Naive thymus-derived CD4-positive, alpha-beta T cell (primary cell): ENCODE results near the gene B3GALT4. TPM values are rescaled to one million over a fixed set of nuclear protein-coding genes. Genes with fewer than 3 reads are reported as not detected.
"Not testable (repeated sequence)": the region's sequence is repeated elsewhere in the genome, so short reads cannot be mapped to it uniquely, and the experiment has no call there.

ENCODE experiments used
- ATAC-seq: fragments of 150-1000 bp; cut with Tn5 transposase; 2 replicates; pipeline ENCODE4 v1.10.0; 2021; ENCODE audit warnings: mild to moderate bottlenecking, moderate library complexity
- CTCF ChIA-PET: fragments of 350-600 bp; sonication (Branson Sonifier 250); formaldehyde crosslinking; loops from one replicate; lab custom pipeline; 2021; ENCODE audit warnings: antibody characterized with exemption; lab: Charles Lee
- POLR2A ChIA-PET: fragments of 350-600 bp; sonication (Branson Sonifier 250); formaldehyde crosslinking; loops from one replicate; lab custom pipeline; 2021; ENCODE audit warnings: antibody characterized with exemption, inconsistent platforms; lab: Charles Lee
- DNase-seq, 9 donors: peaks; one replicate each; pipeline versions ENCODE4 v3.0.0 to v3.0.0-alpha.2; 2020 to 2022; ENCODE audit warnings: mixed read lengths in 1 of 9
- H3K27ac ChIP-seq: one replicate; pipeline ENCODE4 v1.7.0; 2013; ENCODE audit warnings: mild to moderate bottlenecking, low read depth, low read length, moderate library complexity
- H3K27me3 ChIP-seq, 2 donors: one replicate each; pipeline ENCODE4 v1.7.0; 2013; ENCODE audit warnings: low read length in 2 of 2, mild to moderate bottlenecking in 2 of 2, moderate library complexity in 2 of 2; ENCODE audit not compliant: control insufficient read depth in 2 of 2, insufficient read depth in 2 of 2
- H3K36me3 ChIP-seq, 3 experiments: 1 replicate in 2 of 3; 2 replicates in 1 of 3; pipeline ENCODE4 v1.7.0; 2013; ENCODE audit warnings: low read length in 3 of 3, mild to moderate bottlenecking in 3 of 3, moderate library complexity in 1 of 3; ENCODE audit not compliant: insufficient read depth in 3 of 3, control insufficient read depth in 2 of 3
- H3K4me1 ChIP-seq, 2 donors: one replicate each; pipeline ENCODE4 v1.7.0; 2013; ENCODE audit warnings: low read length in 2 of 2, mild to moderate bottlenecking in 2 of 2, moderate library complexity in 1 of 2; ENCODE audit not compliant: control insufficient read depth in 2 of 2, insufficient read depth in 2 of 2
- H3K4me3 ChIP-seq: 2 replicates; pipeline ENCODE4 v1.7.0; 2013; ENCODE audit warnings: mild to moderate bottlenecking, low read length
- H3K9me3 ChIP-seq, 3 experiments: 1 replicate in 2 of 3; 2 replicates in 1 of 3; pipeline ENCODE4 v1.7.0; 2013; ENCODE audit warnings: low read length in 3 of 3; ENCODE audit not compliant: control insufficient read depth in 2 of 3
- H3K27ac Mint-ChIP-seq, 9 donors: one replicate each; pipeline ENCODE4 v1.8.0; 2020 to 2022; ENCODE audit warnings: mixed read lengths in 9 of 9, mild to moderate bottlenecking in 8 of 9, moderate library complexity in 5 of 9, inconsistent platforms in 2 of 9
- H3K27me3 Mint-ChIP-seq, 5 donors: one replicate each; pipeline ENCODE4 v1.8.0; 2021 to 2022; ENCODE audit warnings: mixed read lengths in 5 of 5, mild to moderate bottlenecking in 1 of 5
- H3K36me3 Mint-ChIP-seq, 5 donors: one replicate each; pipeline ENCODE4 v1.8.0; 2020 to 2022; ENCODE audit warnings: mixed read lengths in 5 of 5, mild to moderate bottlenecking in 3 of 5, inconsistent platforms in 1 of 5
- H3K4me1 Mint-ChIP-seq, 7 donors: one replicate each; pipeline ENCODE4 v1.8.0; 2020 to 2022; ENCODE audit warnings: mixed read lengths in 7 of 7, mild to moderate bottlenecking in 3 of 7, inconsistent platforms in 1 of 7
- H3K4me3 Mint-ChIP-seq, 10 donors: one replicate each; pipeline ENCODE4 v1.8.0; 2020 to 2022; ENCODE audit warnings: mild to moderate bottlenecking in 10 of 10, mixed read lengths in 10 of 10, moderate library complexity in 6 of 10, inconsistent platforms in 2 of 10
- H3K9me3 Mint-ChIP-seq, 11 donors: one replicate each; pipeline ENCODE4 v1.8.0; 2020 to 2022; ENCODE audit warnings: mixed read lengths in 11 of 11, mild to moderate bottlenecking in 4 of 11, inconsistent platforms in 1 of 11, moderate library complexity in 1 of 11
- intact Hi-C, 2 donors: fragments of 100-400 bp; cut with micrococcal nuclease; formaldehyde crosslinking; loops; one replicate each; pipeline ENCODE4 v1.15.1; 2023
- polyA plus RNA-seq, 2 donors: library from polyadenylated mRNA; unstranded; fragments of 300-500 nt; fragmentation: Illumina TruSeq; gene quantifications; one replicate each; pipeline ENCODE4 v1.2.3, GENCODE V29; 2021
- total RNA-seq, 6 experiments: library from RNA in 5 of 6; stranded (reverse) in 5 of 6; gene quantifications; 1 replicate in 5 of 6; 2 replicates in 1 of 6; pipeline ENCODE4 v1.2.3 and lab custom pipeline; 2021 to 2026

The B3GALT4 gene
- total and polyA plus RNA-seq, 7 experiments from 2014 or later = 12.9 to 48.0 (median 18.9) TPM

DNA sequence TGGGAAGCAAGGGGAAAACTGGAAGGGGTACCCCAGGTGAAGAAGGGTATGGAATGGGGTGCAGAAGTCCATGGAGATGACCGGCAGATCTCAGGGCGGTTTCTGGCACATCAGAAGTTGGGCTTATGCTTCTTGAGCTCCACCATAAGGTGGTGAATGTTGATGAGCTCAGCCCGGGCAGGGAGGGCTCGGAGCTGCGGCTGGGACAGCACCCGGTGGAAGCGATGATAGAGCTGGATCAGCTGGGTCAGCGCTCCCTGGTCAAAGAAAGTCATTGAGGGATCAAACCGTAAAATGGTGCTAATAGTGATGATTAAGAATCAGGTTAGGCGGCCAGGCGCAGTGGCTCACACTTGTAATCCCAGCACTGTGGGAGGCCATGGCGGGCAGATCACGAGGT is 26.2 kb upstream of the B3GALT4 start:
- Mint-ChIP-seq H3K27me3 (peaks cover 0 to 4% (median 0%) of the 10 kb centered on the region in 5 donors), H3K27ac (peak overlapping the region; percentile 26 to 97 (median 93)), H3K36me3 (peaks cover 4 to 17% (median 10%) of the 10 kb centered on the region in 5 donors), H3K4me1 (peaks cover 26 to 43% (median 35%) of the 10 kb centered on the region in 7 donors), H3K9me3 (no peaks in the 10 kb centered on the region), H3K4me3 (peak overlapping the region in 9 of 10 donors; percentile 61 to 94 (median 90))
- no peak for ATAC-seq
- intact Hi-C loops = no loop called here
- H3K27ac ChIP-seq = peak overlapping the region; percentile 96
- no peaks in the 10 kb centered on the region for H3K9me3 ChIP-seq
- H3K4me3 ChIP-seq = no peak overlapping the region
- POLR2A ChIA-PET = interaction anchor here (0.6 to 6.5 kb wide), 9 partner anchors 16 to 278 kb away, joined by 3 to 101 read pairs (median 28); partner anchors contain the start of genes B3GALT4, RING1, RPS18 and VPS52
- peaks cover 0 to 5% (median 0%) of the 10 kb centered on the region in 3 experiments for H3K36me3 ChIP-seq
- H3K27me3 ChIP-seq = no peaks in the 10 kb centered on the region
- CTCF ChIA-PET = interaction anchor here (2.3 to 5.3 kb wide), 3 partner anchors 19 to 90 kb away, joined by 6 to 73 read pairs (median 24); partner anchors contain the start of genes RGL2, RPS18 and VPS52
- H3K4me1 ChIP-seq = peaks cover 11 to 15% of the 10 kb centered on the region in 2 donors
- no peak for DNase-seq

DNA sequence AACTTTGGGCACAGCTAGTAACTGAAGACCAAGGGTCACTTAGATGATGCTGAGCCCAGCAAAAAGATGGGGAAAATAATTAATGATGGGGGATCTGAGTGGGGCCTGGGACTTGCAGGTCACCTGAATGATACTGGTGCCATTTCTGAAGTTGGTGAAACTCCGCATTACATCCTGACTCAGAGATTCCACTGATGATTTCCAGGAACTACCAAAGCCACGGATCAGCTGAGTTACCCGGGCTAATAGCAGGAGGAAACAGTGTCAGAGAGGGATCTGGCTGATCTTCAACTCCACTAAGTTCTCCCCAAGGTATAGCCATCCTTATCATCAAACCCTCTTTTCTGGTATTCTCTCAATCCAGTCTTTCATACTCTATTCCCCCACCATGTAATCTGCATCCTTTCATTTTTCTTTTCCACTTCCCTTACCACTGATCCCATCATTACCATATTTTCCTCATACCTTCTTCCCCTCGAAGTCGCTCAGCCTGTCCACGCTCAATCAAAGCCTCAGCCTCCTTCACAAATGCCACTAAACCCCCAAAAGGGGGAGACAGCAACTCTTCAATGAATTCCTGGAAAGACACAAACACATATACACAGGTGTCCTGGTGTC is 25.4 kb upstream of the B3GALT4 start:
- Histone ChIP-seq H3K4me1 (peaks cover 11 to 15% of the 10 kb centered on the region in 2 donors), H3K4me3 (no peak overlapping the region), H3K27me3 (no peaks in the 10 kb centered on the region), H3K36me3 (peaks cover 0 to 5% (median 0%) of the 10 kb centered on the region in 3 experiments), H3K9me3 (no peaks in the 10 kb centered on the region), H3K27ac (no peak overlapping the region)
- H3K27me3 Mint-ChIP-seq = peaks cover 0 to 3% (median 0%) of the 10 kb centered on the region in 5 donors
- intact Hi-C loops = no loop called here
- no peak for ATAC-seq
- POLR2A ChIA-PET = interaction anchor here (0.8 to 6.5 kb wide), 4 partner anchors 15 to 53 kb away, joined by 3 to 101 read pairs (median 24); partner anchors contain the start of genes B3GALT4, RPS18 and VPS52
- CTCF ChIA-PET = interaction anchor here (4.8 to 5.3 kb wide), 2 partner anchors 19 to 91 kb away, joined by 24 to 73 read pairs; partner anchors contain the start of genes RPS18 and VPS52
- H3K9me3 Mint-ChIP-seq = no peaks in the 10 kb centered on the region
- H3K36me3 Mint-ChIP-seq = peaks cover 4 to 17% (median 10%) of the 10 kb centered on the region in 5 donors
- peak overlapping the region in 7 of 9 donors; percentile 8 to 69 (median 52) for H3K27ac Mint-ChIP-seq
- no peak for DNase-seq
- H3K4me3 Mint-ChIP-seq = peak overlapping the region in 9 of 10 donors; percentile 7 to 66 (median 31)
- H3K4me1 Mint-ChIP-seq = peaks cover 26 to 43% (median 35%) of the 10 kb centered on the region in 7 donors

DNA sequence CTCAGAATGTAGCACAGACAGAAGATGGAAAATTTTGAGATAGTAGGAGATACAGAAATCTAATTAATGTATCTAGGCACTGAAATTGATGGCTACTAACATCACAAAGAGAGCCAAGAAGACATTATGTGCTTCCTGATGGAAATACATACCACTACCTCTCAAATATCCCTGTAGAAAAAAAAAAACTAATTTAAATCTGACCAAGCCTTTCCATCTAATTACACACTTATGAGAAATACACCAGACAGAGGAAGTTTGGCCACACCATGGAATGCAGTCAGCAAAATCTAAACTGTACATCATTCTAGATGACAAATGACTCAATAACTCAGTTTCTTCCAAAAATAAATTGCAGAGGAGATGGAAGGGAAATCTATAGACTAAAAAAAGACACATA is 24.2 kb upstream of the B3GALT4 start:
- no peaks in the 10 kb centered on the region for H3K27me3 ChIP-seq
- H3K9me3 ChIP-seq = no peaks in the 10 kb centered on the region
- Mint-ChIP-seq H3K4me1 (peaks cover 26 to 43% (median 35%) of the 10 kb centered on the region in 7 donors), H3K9me3 (no peaks in the 10 kb centered on the region), H3K4me3 (no peak overlapping the region), H3K27me3 (no peaks in the 10 kb centered on the region), H3K27ac (peak overlapping the region in 1 of 9 donors; percentile 34), H3K36me3 (peaks cover 4 to 19% (median 10%) of the 10 kb centered on the region in 5 donors)
- DNase-seq = no peak
- peaks cover 11 to 15% of the 10 kb centered on the region in 2 donors for H3K4me1 ChIP-seq
- ChIA-PET CTCF (interaction anchor here (0.7 kb wide), 1 partner anchor 37 kb away, joined by 3 read pairs; no protein-coding TSS in a partner anchor), POLR2A (no interaction called here)
- no peak for ATAC-seq
- H3K27ac ChIP-seq = no peak overlapping the region
- peaks cover 0 to 5% (median 0%) of the 10 kb centered on the region in 3 experiments for H3K36me3 ChIP-seq
- intact Hi-C loops = no loop called here
- no peak overlapping the region for H3K4me3 ChIP-seq

DNA sequence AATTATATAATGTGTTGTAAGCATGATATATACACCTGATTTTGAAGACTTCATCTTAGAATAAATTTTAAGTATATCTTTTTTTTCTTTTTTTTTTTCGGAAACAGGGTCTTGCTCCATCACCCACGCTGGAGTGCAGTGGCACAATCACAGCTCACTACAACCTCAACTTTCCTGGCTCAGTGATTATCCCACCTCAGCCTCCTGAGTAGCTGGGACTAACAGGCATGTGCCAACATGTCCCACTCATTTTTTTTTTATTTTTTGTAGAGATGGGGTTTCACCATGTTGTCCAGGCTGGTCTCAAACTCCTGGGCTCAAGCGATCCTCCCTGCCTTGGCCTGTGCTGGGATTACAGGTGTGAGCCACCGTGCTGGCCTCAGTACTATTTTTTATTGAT is 22.3 kb upstream of the B3GALT4 start:
- no peak overlapping the region for H3K27ac ChIP-seq
- H3K27me3 Mint-ChIP-seq = no peaks in the 10 kb centered on the region
- intact Hi-C loops = no loop called here
- H3K4me3 Mint-ChIP-seq = no peak overlapping the region
- H3K4me1 Mint-ChIP-seq = peaks cover 16 to 29% (median 21%) of the 10 kb centered on the region in 7 donors
- H3K36me3 ChIP-seq = peaks cover 0 to 16% (median 3%) of the 10 kb centered on the region in 3 experiments
- H3K4me3 ChIP-seq = no peak overlapping the region
- peaks cover 8 to 10% of the 10 kb centered on the region in 2 donors for H3K4me1 ChIP-seq
- H3K27ac Mint-ChIP-seq = no peak overlapping the region
- ATAC-seq = no peak
- no peaks in the 10 kb centered on the region for H3K27me3 ChIP-seq
- H3K9me3 ChIP-seq = no peaks in the 10 kb centered on the region
- no peaks in the 10 kb centered on the region for H3K9me3 Mint-ChIP-seq
- ChIA-PET CTCF (interaction anchor here (0.6 to 0.7 kb wide), 2 partner anchors 25 to 46 kb away, joined by 3 to 4 read pairs; no protein-coding TSS in a partner anchor), POLR2A (interaction anchor here (1.3 kb wide), 1 partner anchor 17 kb away, joined by 5 read pairs; the partner anchor contains the start of genes RPS18 and VPS52)
- no peak for DNase-seq
- H3K36me3 Mint-ChIP-seq = peaks cover 4 to 20% (median 10%) of the 10 kb centered on the region in 5 donors

DNA sequence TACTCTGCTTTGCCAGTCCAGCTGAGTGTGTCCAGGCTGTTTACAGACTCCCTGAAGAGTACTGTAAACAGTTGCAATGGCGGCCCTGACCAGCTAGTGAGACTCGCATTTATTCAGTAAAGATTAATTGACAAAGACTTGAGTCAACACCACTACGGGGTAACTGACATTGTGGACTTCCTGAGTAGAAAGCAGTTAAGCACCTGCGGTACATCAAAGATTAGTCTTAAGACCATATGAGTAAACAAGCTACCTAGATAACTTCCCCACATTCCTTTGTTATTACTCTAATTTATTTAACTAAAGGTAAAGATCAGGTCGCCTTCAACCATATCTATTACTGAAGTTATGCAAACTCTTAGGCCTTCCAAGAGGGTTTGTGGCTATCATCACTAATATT is 17.9 kb upstream of the B3GALT4 start:
- Histone ChIP-seq H3K36me3 (peaks cover 0 to 49% (median 8%) of the 10 kb centered on the region in 3 experiments), H3K27me3 (no peaks in the 10 kb centered on the region), H3K27ac (no peak overlapping the region), H3K4me1 (no peaks in the 10 kb centered on the region), H3K4me3 (no peak overlapping the region), H3K9me3 (no peaks in the 10 kb centered on the region)
- ChIA-PET POLR2A (interaction anchor here (0.7 to 2.4 kb wide), 4 partner anchors 9 to 81 kb away, joined by 3 to 11 read pairs (median 4); partner anchors contain the start of genes RPS18, TAPBP and VPS52), CTCF (no interaction called here)
- H3K9me3 Mint-ChIP-seq = no peaks in the 10 kb centered on the region
- H3K27me3 Mint-ChIP-seq = no peaks in the 10 kb centered on the region
- peaks cover 8 to 28% (median 18%) of the 10 kb centered on the region in 5 donors for H3K36me3 Mint-ChIP-seq
- intact Hi-C loops = no loop called here
- H3K27ac Mint-ChIP-seq = no peak overlapping the region
- ATAC-seq (no peak), DNase-seq (no peak)
- peaks cover 0 to 8% (median 5%) of the 10 kb centered on the region in 7 donors for H3K4me1 Mint-ChIP-seq
- H3K4me3 Mint-ChIP-seq = no peak overlapping the region

DNA sequence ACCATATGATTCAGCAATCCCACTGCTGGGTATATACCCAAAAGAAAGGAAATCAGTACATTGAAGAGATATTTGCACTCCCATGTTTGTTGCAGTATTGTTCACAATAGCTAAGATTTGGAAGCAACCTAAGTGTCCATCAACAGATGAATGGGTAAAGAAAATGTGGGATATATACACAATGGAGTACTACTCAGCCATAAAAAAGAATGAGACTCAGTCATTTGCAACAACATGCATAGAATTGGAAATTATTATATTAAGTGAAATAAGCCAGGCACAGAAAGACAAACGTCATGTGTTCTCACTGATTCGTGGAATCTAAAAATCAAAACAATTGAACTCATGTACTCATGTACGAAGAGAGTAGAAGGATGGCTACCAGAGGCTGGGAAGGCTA is 14.4 kb upstream of the B3GALT4 start:
- H3K36me3 ChIP-seq = peaks cover 13 to 83% (median 17%) of the 10 kb centered on the region in 3 experiments
- Mint-ChIP-seq H3K4me1 (peaks cover 0 to 11% (median 5%) of the 10 kb centered on the region in 7 donors), H3K36me3 (peaks cover 8 to 44% (median 29%) of the 10 kb centered on the region in 5 donors), H3K27ac (peak overlapping the region in 4 of 9 donors; percentile 8 to 69 (median 44))
- H3K4me3 Mint-ChIP-seq, H3K4me3 ChIP-seq, H3K9me3 ChIP-seq, H3K27me3 Mint-ChIP-seq, ATAC-seq, H3K9me3 Mint-ChIP-seq, intact Hi-C loops, DNase-seq, H3K27ac ChIP-seq, H3K4me1 ChIP-seq, H3K27me3 ChIP-seq: not testable (repeated sequence)
- ChIA-PET CTCF (interaction anchor here (1.9 kb wide), 1 partner anchor 14 kb away, joined by 8 read pairs; no protein-coding TSS in a partner anchor), POLR2A (interaction anchor here (1.1 to 3.9 kb wide), 3 partner anchors 9 to 20 kb away, joined by 3 to 13 read pairs (median 11); partner anchors contain the start of genes RPS18 and VPS52)
